ENCODE measurements around the gene SMPD3. TPM values are rescaled to one million over a fixed set of nuclear protein-coding genes. Genes with fewer than 3 reads are reported as not detected.

The SMPD3 gene
- total and polyA plus RNA-seq, 2 donors (not counting 3 experiments of a cell fraction or from before 2014, with no cell fraction given), result not detected

GRCh38 chr16:68397710-68398201, 50.6 kb downstream of the SMPD3 start:
- CTCF ChIA-PET, result interaction anchor here (1.1 to 5.1 kb wide), 7 partner anchors 9 to 136 kb away, joined by 3 to 44 read pairs (median 7); no protein-coding TSS in a partner anchor
- Histone ChIP-seq H3K9me1 (replicated peaks; ENCODE audit: control insufficient read depth, extremely low read depth, insufficient read depth, low read length) (no peaks in the 10 kb centered on the region), H3K4me2 (ENCODE audit: insufficient read depth, low read length) (no peak overlapping the region), H3K9ac (replicated peaks; ENCODE audit: extremely low read depth, insufficient read depth, low read length) (no peak overlapping the region), H3K4me1 (ENCODE audit: control insufficient read depth, extremely low read depth, insufficient read depth, low read length) (no peaks in the 10 kb centered on the region), H2AFZ (ENCODE audit: low read depth, low read length) (no peak overlapping the region), H3K36me3 (ENCODE audit: control insufficient read depth in 2 of 2, extremely low read depth in 1 of 2, insufficient read depth in 2 of 2, low read length in 2 of 2) (no peaks in the 10 kb centered on the region), H3K27ac (ENCODE audit: insufficient read depth, low read depth, low read length) (no peak overlapping the region), H3K9me3 (replicated peaks; ENCODE audit: control insufficient read depth, insufficient read depth, low read length) (no peaks in the 10 kb centered on the region), H3K79me2 (ENCODE audit: control insufficient read depth, insufficient read depth, low read length) (no peaks in the 10 kb centered on the region), H4K20me1 (replicated peaks; ENCODE audit: control insufficient read depth, extremely low read depth, insufficient read depth, low read length) (no peaks in the 10 kb centered on the region), H3K27me3 (ENCODE audit: control insufficient read depth in 2 of 2, insufficient read depth in 2 of 2, low read length in 2 of 2) (peaks cover 7 to 8% of the 10 kb centered on the region in 2 experiments), H3K4me3 (replicated peaks in 1 of 3; ENCODE audit: insufficient read depth in 1 of 3, low read depth in 1 of 3, low read length in 3 of 3) (no peak overlapping the region)
- no TSS peak for BruUV-seq (replicated peaks)
- intact Hi-C loops (cut with micrococcal nuclease), result no loop called here
- FAIRE-seq, result no peak
- dilution Hi-C loops (cut with MboI; ENCODE audit: extremely low pct_ligation_motif_present, low sequenced_read_pairs), result no loop called here
- TF ChIP-seq GATA2 (IDR thresholded peaks at IDR 0.05; ENCODE audit: insufficient read depth, insufficient read length, low read depth, low read length), result no peak
- TF ChIP-seq POLR2AphosphoS5 (IDR thresholded peaks at IDR 0.05; ENCODE audit: insufficient read depth, low read depth, low read length), result no peak
- no peak for TF ChIP-seq CTCF (IDR thresholded peaks at IDR 0.05; ENCODE audit: extremely low read depth in 1 of 2, insufficient read depth in 1 of 2, low read depth in 1 of 2, low read length in 2 of 2)
- TF ChIP-seq POLR2A (IDR thresholded peaks at IDR 0.05; ENCODE audit: low read depth, low read length), result no peak
- TF ChIP-seq JUN (IDR thresholded peaks at IDR 0.05; ENCODE audit: borderline replicate concordance, insufficient read depth, insufficient read length, low read depth), result no peak
- no peak for TF ChIP-seq MYC (IDR thresholded peaks at IDR 0.05; ENCODE audit: low read depth, low read length)
- no peak for TF ChIP-seq FOS (IDR thresholded peaks at IDR 0.05; ENCODE audit: borderline replicate concordance, insufficient read depth, low read length)
- no peak for TF ChIP-seq MAX (IDR thresholded peaks at IDR 0.05; ENCODE audit: insufficient read depth, insufficient read length)
- TF ChIP-seq EZH2 (IDR thresholded peaks at IDR 0.05; ENCODE audit: borderline replicate concordance, low read depth, low read length, severe bottlenecking), result no peak
- DNase-seq (ENCODE audit: low read depth, low spot score), result no peak
- POLR2A ChIA-PET, result no interaction called here

All from endothelial cell of umbilical vein (primary cell).